Small intestine (tissue), 7 donors: ENCODE measurements around the gene KMT5C. TPM values are rescaled to one million over a fixed set of nuclear protein-coding genes. Genes with fewer than 3 reads are reported as not detected.

Experiments used
- DNase-seq, 2 donors: peaks; one replicate each; pipeline versions ENCODE4 v3.0.0 to v3.0.0-alpha.2; 2013
- FAIRE-seq: peaks from 2 replicates; lab custom pipeline; 2012; peaks lifted over from hg19 to GRCh38; lab: Jason Lieb, UNC
- H3K27ac ChIP-seq, 3 donors: one replicate each; pipeline ENCODE4 v1.5.1; 2013; ENCODE audit warnings: low read length in 2 of 3, mild to moderate bottlenecking in 2 of 3, control low read depth in 1 of 3, inconsistent platforms in 1 of 3, low read depth in 1 of 3, moderate library complexity in 1 of 3
- H3K27me3 ChIP-seq, 3 donors: one replicate each; pipeline ENCODE4 v1.6.1; 2013; ENCODE audit warnings: low read length in 3 of 3, inconsistent platforms in 1 of 3; ENCODE audit not compliant: control insufficient read depth in 3 of 3, insufficient read depth in 3 of 3
- H3K36me3 ChIP-seq, 3 donors: one replicate each; pipeline ENCODE4 v1.6.1; 2013; ENCODE audit warnings: low read length in 3 of 3, inconsistent platforms in 1 of 3, low read depth in 1 of 3, mild to moderate bottlenecking in 1 of 3, moderate library complexity in 1 of 3; ENCODE audit not compliant: control insufficient read depth in 3 of 3, insufficient read depth in 2 of 3
- H3K4me1 ChIP-seq, 3 donors: one replicate each; pipeline ENCODE4 v1.6.1; 2013; ENCODE audit warnings: low read length in 2 of 3, inconsistent platforms in 1 of 3, low read depth in 1 of 3, mild to moderate bottlenecking in 1 of 3, moderate library complexity in 1 of 3; ENCODE audit not compliant: control insufficient read depth in 3 of 3, insufficient read depth in 2 of 3
- H3K4me3 ChIP-seq, 3 donors: one replicate each; pipeline ENCODE4 v1.5.1; 2013; ENCODE audit warnings: low read length in 3 of 3, control low read depth in 1 of 3, inconsistent platforms in 1 of 3, low read depth in 1 of 3, mild to moderate bottlenecking in 1 of 3, moderate library complexity in 1 of 3
- H3K9me3 ChIP-seq, 2 donors: one replicate each; pipeline ENCODE4 v1.6.1; 2013; ENCODE audit warnings: low read depth in 1 of 2, low read length in 1 of 2; ENCODE audit not compliant: control insufficient read depth in 2 of 2, insufficient read depth in 1 of 2
- WGBS, 3 donors: extraction: QIAGEN DNeasy Blood & Tissue Kit; methylation state at CpG; one replicate each; pipeline ENCODE4 v1.1.7; 2013; 5-methylcytosine and 5-hydroxymethylcytosine counted together
- polyA plus RNA-seq, 4 donors: library from polyadenylated mRNA; stranded (reverse) in 3 of 4; unstranded in 1 of 4; fragments of 200-250 nt in 3 of 4; fragments of 120-200 nt in 1 of 4; gene quantifications; one replicate each; pipeline versions ENCODE4 v1.2.1 to v1.2.3, GENCODE V29; 2013
- donor health status: healthy with polysubstance abuse.
- donor health status: control.
- donor health status: control.
- donor health status: Bipolar disorder and iron deficiency.
- donor health status: healthy.

The KMT5C gene
- polyA plus RNA-seq, 4 donors = 10.3 to 18.4 (median 14.3) TPM

- Histone ChIP-seq H3K4me1 (no peaks in the 10 kb centered on the region), H3K27ac (no peak overlapping the region), H3K4me3 (no peak overlapping the region), H3K36me3 (peaks cover 0 to 65% (median 4%) of the 10 kb centered on the region in 3 donors), H3K27me3 (no peaks in the 10 kb centered on the region), H3K9me3 (peaks cover 0 to 17% of the 10 kb centered on the region in 2 donors)
- DNase-seq (no peak), FAIRE-seq (no peak)
- WGBS, 3 donors = 69 to 81% (median 74%) methylated on average over 9 of the region's 9 CpGs
Observed at GRCh38 chr19:55311397-55311796, 28.3 kb upstream of the KMT5C start.

GRCh38 chr19:55311797-55312196 is 27.9 kb upstream of the KMT5C start:
- Histone ChIP-seq H3K4me1 (no peaks in the 10 kb centered on the region), H3K4me3 (no peak overlapping the region), H3K27ac (no peak overlapping the region), H3K27me3 (no peaks in the 10 kb centered on the region), H3K9me3 (peaks cover 0 to 21% of the 10 kb centered on the region in 2 donors), H3K36me3 (peaks cover 0 to 69% (median 7%) of the 10 kb centered on the region in 3 donors)
- DNase-seq (no peak), FAIRE-seq (no peak)
- WGBS, 3 donors = 77 to 85% (median 82%) methylated on average over 12 to 18 of the region's 18 CpGs

- 82 to 88% (median 87%) methylated on average over 38 to 47 of the region's 47 CpGs for WGBS, 3 donors
Observed at GRCh38 chr19:55312621-55313512, 26.8 kb upstream of the KMT5C start.

GRCh38 chr19:55314396-55314795 is 25.3 kb upstream of the KMT5C start:
- DNase-seq = no peak
- Histone ChIP-seq H3K4me3 (no peak overlapping the region), H3K36me3 (peaks cover 0 to 84% (median 7%) of the 10 kb centered on the region in 3 donors), H3K4me1 (peaks cover 0 to under 1% (median 0%) of the 10 kb centered on the region in 3 donors), H3K27me3 (no peaks in the 10 kb centered on the region), H3K9me3 (peaks cover 0 to 15% of the 10 kb centered on the region in 2 donors), H3K27ac (no peak overlapping the region)
- FAIRE-seq = no peak
- 86 to 95% (median 91%) methylated on average over 8 of the region's 8 CpGs for WGBS, 3 donors

More at GRCh38 chr19:55312621-55313512, 26.8 kb upstream of the KMT5C start:
- DNase-seq (no peak), FAIRE-seq (no peak)
- Histone ChIP-seq H3K27ac (no peak overlapping the region), H3K27me3 (no peaks in the 10 kb centered on the region), H3K36me3 (peaks cover 0 to 78% (median 7%) of the 10 kb centered on the region in 3 donors), H3K4me3 (no peak overlapping the region), H3K4me1 (no peaks in the 10 kb centered on the region), H3K9me3 (peaks cover 0 to 22% of the 10 kb centered on the region in 2 donors)

GRCh38 chr19:55315956-55316525 is 23.6 kb upstream of the KMT5C start:
- peaks cover 0 to 10% of the 10 kb centered on the region in 2 donors for H3K9me3 ChIP-seq
- H3K4me3 ChIP-seq = no peak overlapping the region
- DNase-seq (no peak), FAIRE-seq (no peak)
- H3K36me3 ChIP-seq = peaks cover 0 to 90% (median 9%) of the 10 kb centered on the region in 3 donors
- WGBS, 3 donors = 87 to 93% (median 91%) methylated on average over 13 of the region's 13 CpGs
- H3K27me3 ChIP-seq = peaks cover 0 to 3% (median 0%) of the 10 kb centered on the region in 3 donors
- H3K4me1 ChIP-seq = peaks cover 0 to 14% (median 0%) of the 10 kb centered on the region in 3 donors
- no peak overlapping the region for H3K27ac ChIP-seq

GRCh38 chr19:55316646-55317045 is 23.0 kb upstream of the KMT5C start:
- Histone ChIP-seq H3K4me1 (peaks cover 0 to 17% (median 0%) of the 10 kb centered on the region in 3 donors), H3K27ac (no peak overlapping the region), H3K4me3 (no peak overlapping the region), H3K36me3 (peaks cover 0 to 84% (median 9%) of the 10 kb centered on the region in 3 donors), H3K9me3 (peaks cover 0 to 10% of the 10 kb centered on the region in 2 donors), H3K27me3 (peaks cover 0 to 3% (median 0%) of the 10 kb centered on the region in 3 donors)
- 85 to 94% (median 91%) methylated on average over 8 of the region's 8 CpGs for WGBS, 3 donors
- DNase-seq (no peak), FAIRE-seq (no peak)

- peak overlapping the region in 1 of 3 donors; percentile 17 for H3K27ac ChIP-seq
- peaks cover 0 to 3% (median 0%) of the 10 kb centered on the region in 3 donors for H3K27me3 ChIP-seq
- DNase-seq (peak; percentile 36 to 60), FAIRE-seq (no peak)
- peaks cover 0 to 35% (median 0%) of the 10 kb centered on the region in 3 donors for H3K4me1 ChIP-seq
- peak overlapping the region in 2 of 3 donors; percentile 59 to 77 for H3K4me3 ChIP-seq
- peaks cover 0 to 16% of the 10 kb centered on the region in 2 donors for H3K9me3 ChIP-seq
- 39 to 51% (median 46%) methylated on average over 21 of the region's 21 CpGs for WGBS, 3 donors
- H3K36me3 ChIP-seq = peaks cover 0 to 56% (median 9%) of the 10 kb centered on the region in 3 donors
Observed at GRCh38 chr19:55319785-55320184, 19.9 kb upstream of the KMT5C start.

- H3K4me1 ChIP-seq = peaks cover 0 to 35% (median 0%) of the 10 kb centered on the region in 3 donors
- H3K9me3 ChIP-seq = peaks cover 0 to 15% of the 10 kb centered on the region in 2 donors
- H3K4me3 ChIP-seq = peak overlapping the region in 2 of 3 donors; percentile 59 to 77
- FAIRE-seq = no peak
- peaks cover 0 to 3% (median 0%) of the 10 kb centered on the region in 3 donors for H3K27me3 ChIP-seq
- peak overlapping the region; percentile 81 to 92 (median 88) for H3K27ac ChIP-seq
- peaks cover 0 to 46% (median 8%) of the 10 kb centered on the region in 3 donors for H3K36me3 ChIP-seq
- WGBS, 3 donors = 34 to 60% (median 47%) methylated on average over 8 of the region's 8 CpGs
- DNase-seq = no peak
Observed at GRCh38 chr19:55320844-55321419, 18.7 kb upstream of the KMT5C start.
